B cell (primary cell): ENCODE measurements around the gene ARID3B.

Experiments used
- EZH2 ChIP-seq: IDR thresholded peaks from 2 replicates; pipeline ENCODE4 v1.6.1; 2012; ENCODE audit warnings: borderline replicate concordance, low read depth, mild to moderate bottlenecking, moderate library complexity, low read length; ENCODE audit not compliant: insufficient read depth, poor library complexity, severe bottlenecking
- TF ChIP-seq, protein P1 (sequence below): fragments of 200-600 bp; IDR thresholded peaks from one replicate; pipeline ENCODE4 v1.8.0; 2022; ENCODE audit warnings: antibody characterized with exemption, mild to moderate bottlenecking

GRCh38 chr15:74610302-74610951 is 69.4 kb downstream of the ARID3B start:
- TF ChIP-seq, protein P1, sequence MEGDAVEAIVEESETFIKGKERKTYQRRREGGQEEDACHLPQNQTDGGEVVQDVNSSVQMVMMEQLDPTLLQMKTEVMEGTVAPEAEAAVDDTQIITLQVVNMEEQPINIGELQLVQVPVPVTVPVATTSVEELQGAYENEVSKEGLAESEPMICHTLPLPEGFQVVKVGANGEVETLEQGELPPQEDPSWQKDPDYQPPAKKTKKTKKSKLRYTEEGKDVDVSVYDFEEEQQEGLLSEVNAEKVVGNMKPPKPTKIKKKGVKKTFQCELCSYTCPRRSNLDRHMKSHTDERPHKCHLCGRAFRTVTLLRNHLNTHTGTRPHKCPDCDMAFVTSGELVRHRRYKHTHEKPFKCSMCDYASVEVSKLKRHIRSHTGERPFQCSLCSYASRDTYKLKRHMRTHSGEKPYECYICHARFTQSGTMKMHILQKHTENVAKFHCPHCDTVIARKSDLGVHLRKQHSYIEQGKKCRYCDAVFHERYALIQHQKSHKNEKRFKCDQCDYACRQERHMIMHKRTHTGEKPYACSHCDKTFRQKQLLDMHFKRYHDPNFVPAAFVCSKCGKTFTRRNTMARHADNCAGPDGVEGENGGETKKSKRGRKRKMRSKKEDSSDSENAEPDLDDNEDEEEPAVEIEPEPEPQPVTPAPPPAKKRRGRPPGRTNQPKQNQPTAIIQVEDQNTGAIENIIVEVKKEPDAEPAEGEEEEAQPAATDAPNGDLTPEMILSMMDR: no peak
- TF ChIP-seq EZH2: no peak
